BJ (cell line): ENCODE measurements around the gene NANS. TPM values are rescaled to one million over a fixed set of nuclear protein-coding genes. Genes with fewer than 3 reads are reported as not detected.

Experiments used
- CTCF ChIA-PET: fragments of 350-600 bp; formaldehyde crosslinking; extraction: SDS; loops from one replicate; lab custom pipeline; 2021; ENCODE audit warnings: antibody characterized with exemption, inconsistent platforms; lab: Yijun Ruan, JAX
- POLR2A ChIA-PET: fragments of 300-600 bp; sonication (Branson Sonifier 250); formaldehyde crosslinking; extraction: SDS; loops from one replicate; lab custom pipeline; 2021; ENCODE audit warnings: antibody characterized with exemption; lab: Charles Lee
- DNase-seq: peaks from one replicate; pipeline ENCODE4 v3.0.0-alpha.2; 2011; ENCODE audit warnings: low read depth
- H3K27me3 ChIP-seq: 2 replicates; pipeline ENCODE4 v1.6.0; 2011; ENCODE audit warnings: low read length; ENCODE audit not compliant: control insufficient read depth, insufficient read depth
- H3K36me3 ChIP-seq: 2 replicates; pipeline ENCODE4 v1.5.1; 2011; ENCODE audit warnings: low read length; ENCODE audit not compliant: control insufficient read depth, insufficient read depth
- H3K4me3 ChIP-seq: 2 replicates; pipeline ENCODE4 v1.5.1; 2011; ENCODE audit warnings: low read depth, mild to moderate bottlenecking, control low read depth, low read length
- CTCF ChIP-seq: IDR thresholded peaks from 2 replicates; pipeline ENCODE4 v1.5.1; 2011; ENCODE audit warnings: low read depth, mild to moderate bottlenecking, control low read depth, inconsistent platforms, low read length, moderate library complexity; ENCODE audit not compliant: insufficient read depth
- polyA plus RNA-seq: library from polyadenylated mRNA; depleted of rRNA; stranded (reverse); fragments of >200 nt; gene quantifications from 2 replicates; pipeline ENCODE4 v1.2.3, GENCODE V29; 2011

The NANS gene
- polyA plus RNA-seq, 1 experiment, result 142 TPM

GRCh38 chr9:98081477-98082219, 25.1 kb downstream of the NANS start:
- Histone ChIP-seq H3K27me3 (no peaks in the 10 kb centered on the region), H3K4me3 (no peak overlapping the region), H3K36me3 (peaks cover 23% of the 10 kb centered on the region)
- TF ChIP-seq CTCF, result no peak
- ChIA-PET CTCF (interaction anchor here (0.9 to 1.7 kb wide), 3 partner anchors 99 to 182 kb away, joined by 3 to 8 read pairs (median 5); partner anchors contain the start of genes ANP32B and TBC1D2), POLR2A (no interaction called here)
- no peak for DNase-seq

GRCh38 chr9:98083061-98083501, 26.5 kb downstream of the NANS start:
- TF ChIP-seq CTCF, result no peak
- POLR2A ChIA-PET, result no interaction called here
- Histone ChIP-seq H3K4me3 (no peak overlapping the region), H3K36me3 (peaks cover 18% of the 10 kb centered on the region), H3K27me3 (no peaks in the 10 kb centered on the region)
- no peak for DNase-seq
- CTCF ChIA-PET, result interaction anchor here (0.6 to 1.2 kb wide), 2 partner anchors 99 to 180 kb away, joined by 3 read pairs; no protein-coding TSS in a partner anchor

GRCh38 chr9:98083566-98084183, 27.1 kb downstream of the NANS start:
- ChIA-PET CTCF (interaction anchor here (1.1 to 1.5 kb wide), 3 partner anchors 10 to 180 kb away, joined by 3 to 5 read pairs (median 3); no protein-coding TSS in a partner anchor), POLR2A (no interaction called here)
- no peak overlapping the region for H3K4me3 ChIP-seq
- H3K36me3 ChIP-seq, result peaks cover 17% of the 10 kb centered on the region
- TF ChIP-seq CTCF, result no peak
- H3K27me3 ChIP-seq, result no peaks in the 10 kb centered on the region
- DNase-seq, result no peak

- CTCF ChIA-PET, result interaction anchor here (0.8 to 1.5 kb wide), 4 partner anchors 10 to 22 kb away, joined by 3 to 5 read pairs (median 3); no protein-coding TSS in a partner anchor
- Histone ChIP-seq H3K4me3 (no peak overlapping the region), H3K36me3 (peaks cover 15% of the 10 kb centered on the region), H3K27me3 (no peaks in the 10 kb centered on the region)
- no peak for DNase-seq
- POLR2A ChIA-PET, result no interaction called here
- no peak for TF ChIP-seq CTCF
Measured at GRCh38 chr9:98084396-98084795, 27.9 kb downstream of the NANS start.

GRCh38 chr9:98085058-98085457, 28.5 kb downstream of the NANS start:
- peaks cover 13% of the 10 kb centered on the region for H3K36me3 ChIP-seq
- DNase-seq, result no peak
- ChIA-PET POLR2A (no interaction called here), CTCF (interaction anchor here (0.8 to 1.5 kb wide), 3 partner anchors 9 to 15 kb away, joined by 3 to 5 read pairs (median 3); no protein-coding TSS in a partner anchor)
- no peak for TF ChIP-seq CTCF
- H3K4me3 ChIP-seq, result no peak overlapping the region
- no peaks in the 10 kb centered on the region for H3K27me3 ChIP-seq
